RCC 7860 (cell line): ENCODE measurements around the gene MIPEP.

Experiments used
- DNase-seq: peaks from one replicate; pipeline ENCODE4 v3.0.0-alpha.2; 2015; ENCODE audit warnings: low spot score
- FAIRE-seq: peaks from 2 replicates; lab custom pipeline; 2012; peaks lifted over from hg19 to GRCh38; lab: Jason Lieb, UNC

The MIPEP gene

DNA sequence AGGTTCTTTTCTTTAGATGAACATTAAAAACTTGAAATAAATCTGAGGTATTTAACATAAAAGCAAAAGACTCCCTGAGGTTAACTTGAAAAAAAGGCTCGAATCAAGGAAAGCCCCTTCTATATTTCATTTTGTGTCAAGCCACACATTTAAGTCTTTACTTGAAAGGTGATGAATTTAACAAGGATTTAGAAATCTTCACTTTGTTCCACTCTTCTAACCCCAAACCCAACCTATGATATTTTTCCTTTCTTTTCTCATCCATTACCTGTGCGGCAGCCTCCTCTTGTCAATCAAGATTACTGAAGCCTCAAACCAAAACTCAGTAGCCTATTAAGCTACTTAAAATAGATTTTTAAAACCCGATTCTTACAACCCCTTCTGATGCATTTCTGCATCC is 33.8 kb downstream of the MIPEP start:
- DNase-seq (no peak), FAIRE-seq (no peak)

DNA sequence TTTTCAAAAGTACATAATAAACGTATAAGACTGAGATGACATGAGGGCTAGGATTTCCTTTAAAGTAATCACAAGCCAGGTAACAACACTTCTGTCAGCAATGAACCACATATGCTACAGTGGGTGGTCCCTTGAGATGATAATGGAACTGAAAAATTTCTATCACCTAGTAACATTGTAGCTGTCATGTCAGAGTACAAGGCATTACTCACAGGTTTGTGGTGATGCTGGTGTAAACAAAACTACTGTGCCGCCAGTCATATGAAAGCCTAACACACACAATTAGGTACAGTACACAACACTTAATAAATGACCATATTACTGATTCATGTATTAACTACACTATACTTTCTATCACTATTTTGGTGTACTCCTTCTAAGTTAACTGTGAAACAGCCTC is 36.8 kb downstream of the MIPEP start:
- DNase-seq: no peak
- FAIRE-seq: no peak

DNA sequence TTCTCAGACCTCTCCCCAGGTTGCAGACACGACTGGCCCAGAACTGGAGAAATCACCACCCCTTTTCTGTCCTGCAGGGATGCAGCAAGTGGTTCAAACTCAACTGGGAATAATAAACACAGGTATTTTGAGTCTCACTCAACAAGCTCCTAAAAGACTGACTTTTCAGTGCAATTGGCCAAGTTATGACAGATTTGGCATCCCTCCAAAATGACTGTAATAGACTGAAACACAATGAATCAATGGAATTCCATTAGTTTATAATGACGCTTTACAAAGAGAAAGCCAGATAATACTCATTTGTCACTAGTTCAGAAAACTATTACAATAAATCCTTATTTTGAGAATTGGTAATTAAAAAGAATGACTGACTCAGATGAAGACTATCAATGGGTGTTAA is 38.1 kb downstream of the MIPEP start:
- DNase-seq: no peak
- FAIRE-seq: no peak

DNA sequence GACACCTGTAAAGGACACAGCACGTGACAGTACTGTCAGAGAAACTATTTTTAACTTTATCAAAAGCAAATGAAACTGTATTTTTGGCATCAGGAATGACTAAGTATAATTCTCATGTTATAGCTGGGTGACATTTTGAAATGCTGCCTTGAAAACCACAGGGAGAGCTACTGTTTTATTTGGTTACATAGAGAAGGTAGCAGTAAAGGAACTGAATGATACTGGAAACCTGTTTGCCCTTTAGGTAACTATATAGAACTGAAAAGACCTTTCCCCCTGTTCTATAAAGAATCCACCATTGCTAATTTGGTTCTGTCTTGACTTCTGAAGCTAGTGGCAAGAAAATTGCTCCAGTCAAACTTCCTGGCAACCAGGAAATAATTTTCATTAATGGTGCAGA is 39.1 kb downstream of the MIPEP start:
- no peak for FAIRE-seq

DNA sequence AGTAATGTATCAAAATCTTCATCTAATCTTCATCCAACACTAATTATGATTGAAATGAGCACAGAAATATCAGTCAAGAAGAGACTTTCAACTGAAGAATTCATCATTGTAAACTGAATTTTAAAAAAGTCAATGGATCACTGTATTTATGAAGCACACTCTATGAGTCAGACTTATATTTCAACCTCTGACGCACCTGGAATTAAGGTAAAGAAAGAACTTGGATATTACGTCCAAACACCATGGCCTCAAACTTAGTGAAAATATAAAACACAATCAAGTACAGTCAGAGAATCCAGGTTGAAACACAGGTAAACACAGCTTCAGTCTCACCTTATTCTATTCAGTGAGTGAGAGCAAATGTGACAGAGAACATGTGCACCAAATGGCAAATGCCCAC is 39.5 kb downstream of the MIPEP start:
- no peak for FAIRE-seq
- DNase-seq: no peak

More for the DNA sequence above, 39.1 kb downstream of the MIPEP start:
- no peak for DNase-seq

DNA sequence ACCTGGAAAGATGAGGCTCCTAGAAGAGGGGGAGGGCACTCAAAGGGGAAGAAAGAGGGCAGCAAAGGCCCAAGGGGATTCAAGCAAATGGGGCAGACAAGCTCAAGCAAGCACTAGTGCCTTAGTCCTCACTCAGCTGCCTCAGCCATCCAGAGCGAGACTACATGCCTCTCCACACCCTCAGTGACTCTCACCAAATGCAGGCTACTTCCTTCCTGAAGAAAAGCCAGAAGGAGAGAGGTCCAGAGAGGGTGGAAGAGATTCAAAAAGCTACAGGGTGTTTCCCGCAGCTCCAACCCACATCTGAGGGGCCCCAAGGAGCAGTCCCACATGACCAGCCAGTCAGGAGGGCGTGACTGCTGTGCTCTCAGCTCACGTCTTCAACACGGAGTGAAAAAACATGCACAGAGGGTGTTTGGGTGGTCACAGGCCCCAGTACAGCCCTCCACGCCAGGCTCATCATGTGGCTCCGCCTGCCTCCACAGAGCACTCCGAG is 40.5 kb downstream of the MIPEP start:
- FAIRE-seq (no peak), DNase-seq (no peak)

DNA sequence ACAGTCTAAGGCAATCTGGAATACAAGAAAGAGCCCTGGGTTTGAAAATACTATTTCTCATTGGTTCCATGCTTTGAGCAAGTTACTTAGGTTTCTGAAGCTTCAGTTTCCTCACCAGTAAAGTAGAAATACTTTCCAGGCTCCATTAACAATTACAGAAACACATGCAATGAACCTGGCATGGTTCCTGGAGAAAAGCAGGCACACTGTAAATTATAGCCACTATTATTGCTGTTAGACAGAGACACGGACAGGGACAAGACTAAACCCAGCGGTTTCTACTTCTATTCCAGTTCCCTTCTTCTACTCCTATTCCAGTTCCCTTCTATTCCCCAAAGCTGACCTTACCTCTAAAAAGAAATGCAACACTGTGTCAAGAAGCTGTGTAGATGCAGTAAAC is 41.2 kb downstream of the MIPEP start:
- DNase-seq (no peak), FAIRE-seq (no peak)

- no peak for FAIRE-seq
Measured at GRCh38 chr13:23847497-23847896, 41.7 kb downstream of the MIPEP start.

DNA sequence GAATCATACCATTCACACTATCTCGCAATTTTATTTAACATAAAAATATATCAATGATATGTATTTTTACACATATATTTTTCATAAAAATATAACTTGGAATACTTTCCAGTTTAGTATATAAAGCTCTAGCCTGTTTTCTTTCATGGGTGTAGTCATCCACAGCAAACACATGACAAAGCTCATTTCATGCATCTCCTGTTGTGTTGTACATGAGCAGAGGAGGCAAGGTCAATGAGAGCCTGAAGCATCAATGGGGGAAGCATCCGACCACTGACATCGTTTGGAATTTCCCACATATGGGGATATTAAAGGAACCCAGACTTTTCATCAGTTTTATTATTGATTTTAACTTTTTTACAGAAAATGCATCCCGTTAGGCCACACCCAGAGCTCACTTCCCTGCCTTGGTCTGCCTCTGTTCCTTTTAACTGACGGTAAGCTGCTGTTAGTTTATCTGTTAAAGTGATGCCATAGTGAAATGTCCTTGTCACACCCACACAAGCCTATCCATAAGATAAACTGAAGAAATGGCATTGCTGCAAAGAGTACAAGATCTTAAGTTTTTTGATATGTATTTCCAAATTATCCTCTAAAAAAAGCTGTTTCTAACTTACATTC is 44.0 kb downstream of the MIPEP start:
- DNase-seq (no peak), FAIRE-seq (no peak)

More at GRCh38 chr13:23847497-23847896, 41.7 kb downstream of the MIPEP start:
- DNase-seq: no peak

DNA sequence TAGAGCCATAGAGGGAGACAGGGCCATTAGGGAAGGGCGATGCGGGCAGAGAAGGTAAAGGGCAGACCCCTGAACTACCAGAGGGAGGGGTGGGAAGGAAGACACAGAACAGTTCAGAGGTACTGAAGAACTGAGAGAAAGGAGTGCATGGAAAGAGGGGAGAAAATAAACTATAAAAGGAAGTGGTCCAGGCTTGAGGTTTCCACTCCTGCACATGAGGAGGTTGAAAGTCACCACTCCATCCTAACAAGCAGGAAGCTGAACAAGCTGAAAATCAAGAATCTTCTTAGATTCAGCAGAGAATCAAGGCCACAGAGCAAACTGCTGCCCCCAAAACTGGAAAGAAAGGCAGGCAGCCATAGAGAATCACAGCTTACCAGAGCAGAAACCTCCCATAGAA is 45.1 kb downstream of the MIPEP start:
- no peak for DNase-seq
- no peak for FAIRE-seq

DNA sequence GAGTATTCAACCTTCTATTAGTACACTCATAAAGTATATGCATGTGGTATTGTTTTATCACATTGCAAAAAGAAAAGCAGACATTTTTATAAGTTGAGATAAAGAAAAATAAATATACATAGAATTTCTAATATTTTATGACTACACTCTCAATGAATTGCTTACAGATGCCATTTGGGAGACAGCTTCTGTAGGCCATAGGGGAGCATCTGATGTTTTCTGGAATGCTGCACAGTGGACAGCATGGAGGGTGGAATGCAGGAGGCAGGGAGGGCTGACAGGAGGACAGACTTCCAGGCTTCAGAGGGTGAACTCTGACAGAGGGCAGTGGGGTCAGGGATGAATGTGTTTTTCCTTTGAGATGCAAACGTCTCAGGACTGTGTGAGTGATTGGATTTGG is 45.8 kb downstream of the MIPEP start:
- no peak for FAIRE-seq
- no peak for DNase-seq

DNA sequence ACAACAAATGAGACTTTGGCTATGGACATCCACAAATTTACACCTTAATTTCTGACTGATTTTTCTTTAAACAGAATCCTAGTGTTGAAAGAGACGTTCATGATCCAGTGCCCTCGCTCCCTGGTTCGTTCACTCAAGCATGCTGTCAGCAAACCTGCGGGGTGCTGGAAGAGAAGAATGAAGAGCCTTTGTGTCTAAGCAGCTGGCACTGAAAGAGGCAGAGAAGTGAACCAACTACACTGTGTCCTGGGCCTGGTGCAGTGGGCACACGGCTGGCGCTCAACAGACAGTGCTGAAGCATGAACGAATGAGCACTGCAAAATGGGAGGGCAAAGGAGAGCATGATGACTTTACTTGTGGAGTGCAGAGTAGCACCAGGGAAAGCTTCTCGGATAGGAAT is 46.8 kb downstream of the MIPEP start:
- DNase-seq (no peak), FAIRE-seq (no peak)

GRCh38 chr13:23833733-23834611 is 55.2 kb downstream of the MIPEP start:
- no peak for FAIRE-seq
- no peak for DNase-seq

DNA sequence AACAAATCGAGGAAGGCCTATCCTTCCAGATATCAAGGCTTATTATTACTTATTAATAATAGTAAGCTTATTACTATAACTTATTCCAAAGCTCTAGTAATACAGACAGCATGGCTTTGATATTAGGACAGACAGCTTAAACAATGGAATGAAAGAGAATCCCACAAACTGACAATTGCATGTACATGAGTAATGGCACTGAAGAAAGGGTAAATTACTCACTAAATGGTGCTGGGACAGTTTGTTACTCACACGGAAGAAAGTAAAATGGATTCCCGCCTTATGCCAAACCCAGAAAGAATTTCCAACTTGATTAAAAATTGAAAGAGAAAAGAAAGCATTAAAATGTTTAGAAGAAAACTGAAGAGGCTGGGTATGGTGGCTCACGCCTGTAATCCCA is 60.3 kb downstream of the MIPEP start:
- DNase-seq (no peak), FAIRE-seq (no peak)

- DNase-seq (no peak), FAIRE-seq (no peak)
Measured at GRCh38 chr13:23828086-23828485, 61.1 kb downstream of the MIPEP start.

- FAIRE-seq (no peak), DNase-seq (no peak)
Measured at GRCh38 chr13:23825179-23825578, 64.0 kb downstream of the MIPEP start.

- no peak for DNase-seq
- FAIRE-seq: no peak
Measured at GRCh38 chr13:23824371-23824770, 64.8 kb downstream of the MIPEP start.

- no peak for DNase-seq
- FAIRE-seq: no peak
Measured at GRCh38 chr13:23822252-23822824, 66.9 kb downstream of the MIPEP start.

DNA sequence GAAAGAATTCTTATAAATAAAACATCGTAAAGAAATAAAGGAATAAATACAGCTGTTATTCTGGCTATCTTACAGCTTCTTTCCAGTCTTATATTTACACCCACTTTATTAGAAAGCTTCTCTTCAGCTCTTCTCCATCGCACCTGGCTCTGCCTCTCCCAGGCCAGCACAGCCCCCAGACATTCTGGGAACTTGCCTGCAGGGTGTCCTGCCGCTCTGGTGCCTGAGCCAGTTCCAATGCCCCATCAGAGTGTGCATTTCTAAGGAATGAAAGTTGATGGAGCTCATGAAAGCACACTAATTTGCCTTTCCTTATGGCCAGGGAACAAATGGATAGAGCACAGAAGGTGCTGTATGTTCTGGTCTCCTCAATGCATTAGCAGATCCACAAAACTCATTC is 68.7 kb downstream of the MIPEP start:
- FAIRE-seq (no peak), DNase-seq (no peak)

DNA sequence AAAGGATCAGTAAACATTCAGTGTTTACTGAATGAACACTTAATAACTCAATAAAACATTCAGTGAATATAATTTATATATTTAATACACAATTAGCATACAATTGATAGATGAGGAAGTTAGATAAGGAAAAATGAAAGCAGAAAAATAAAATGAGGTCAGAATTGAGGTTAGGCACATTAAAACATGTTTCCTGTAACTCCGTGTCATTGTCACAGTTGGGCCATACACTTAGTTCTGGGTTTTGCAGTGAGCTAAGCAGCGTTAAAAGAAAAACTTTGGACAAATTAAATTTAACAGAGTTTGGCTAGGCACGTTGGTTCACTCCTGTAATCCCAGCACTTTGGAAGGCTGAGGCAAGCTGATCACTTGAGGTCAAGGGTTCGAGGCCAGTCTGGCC is 71.4 kb downstream of the MIPEP start:
- FAIRE-seq: no peak
- DNase-seq: no peak

- FAIRE-seq (no peak), DNase-seq (no peak)
Measured at GRCh38 chr13:23817136-23817535, 72.1 kb downstream of the MIPEP start.

GRCh38 chr13:23813635-23814034 is 75.6 kb downstream of the MIPEP start:
- FAIRE-seq (no peak), DNase-seq (no peak)
